Measurements from ENCODE around the gene PRDM16.

DNA sequence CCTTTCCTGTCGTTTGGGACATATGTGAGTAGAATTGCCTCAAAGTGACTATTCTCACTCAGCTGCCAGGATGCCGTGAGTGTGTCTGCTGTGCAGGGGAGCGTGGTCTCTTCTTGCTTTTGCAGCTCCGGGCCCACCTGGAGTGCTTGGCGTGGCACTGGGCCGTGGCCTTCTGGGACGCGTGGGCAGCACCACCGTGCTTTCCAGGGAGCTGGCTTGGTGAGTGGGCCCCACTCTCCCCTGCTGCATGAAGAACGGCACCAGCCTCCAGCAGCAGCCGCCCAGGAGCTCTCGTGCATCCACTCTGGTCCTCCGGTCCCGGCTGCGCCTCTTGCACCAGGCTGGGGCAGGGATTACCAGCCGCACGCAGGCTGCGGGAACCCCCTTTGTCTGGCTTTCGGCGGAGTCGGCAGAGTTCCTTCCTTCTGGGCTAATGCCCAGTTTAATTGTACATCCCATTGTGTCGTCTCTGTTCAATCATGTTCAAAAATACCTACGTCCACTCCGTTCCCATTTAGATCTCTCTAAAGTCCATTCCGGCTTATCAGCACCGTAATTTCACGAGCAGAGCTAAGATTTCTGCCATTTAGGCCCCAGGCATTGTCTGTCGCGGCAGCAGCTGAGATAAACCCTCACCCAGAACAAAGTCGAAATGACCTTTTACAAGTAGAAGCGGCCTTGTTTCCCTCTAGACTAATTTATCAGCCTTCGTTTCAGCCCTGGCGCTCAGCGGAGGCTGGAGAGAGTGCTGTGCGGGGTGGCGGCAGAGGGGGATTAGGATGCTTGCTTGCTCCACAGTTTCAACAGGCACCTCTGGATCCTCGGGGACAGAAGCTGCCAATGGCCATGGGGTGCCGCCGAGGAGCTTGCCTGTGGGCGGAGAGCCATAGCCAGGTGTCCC lies 129.6 kb downstream of the PRDM16 start:
- no peak for TF ChIP-seq CTCF (IDR thresholded peaks at IDR 0.05 in 2 of 3, conservative IDR thresholded peaks at IDR 0.05 in 1 of 3; ENCODE audit: borderline replicate concordance in 1 of 3, insufficient read depth in 1 of 3, low read depth in 2 of 3, low read length in 2 of 3)
- TF ChIP-seq, protein P1, sequence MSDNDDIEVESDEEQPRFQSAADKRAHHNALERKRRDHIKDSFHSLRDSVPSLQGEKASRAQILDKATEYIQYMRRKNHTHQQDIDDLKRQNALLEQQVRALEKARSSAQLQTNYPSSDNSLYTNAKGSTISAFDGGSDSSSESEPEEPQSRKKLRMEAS (IDR thresholded peaks at IDR 0.05): no peak
- TF ChIP-seq ZNF274 (IDR thresholded peaks at IDR 0.05; ENCODE audit: low read depth, low read length): no peak
- no peak for TF ChIP-seq YY1 (IDR thresholded peaks at IDR 0.05; ENCODE audit: extremely low read depth, insufficient replicate concordance, low read depth, low read length)
- no peak for TF ChIP-seq TCF7L2 (IDR thresholded peaks at IDR 0.05; ENCODE audit: borderline replicate concordance, extremely low read depth, insufficient read depth, insufficient read length)
- no peak for TF ChIP-seq POLR2A (IDR thresholded peaks at IDR 0.05; ENCODE audit: borderline replicate concordance, extremely low read depth, insufficient read depth, insufficient read length)
- TF ChIP-seq REST (IDR thresholded peaks at IDR 0.05; ENCODE audit: low read depth): no peak
